DOHH2 (cell line): Measurements from ENCODE around the gene CRTC3.

Experiments
- H3F3A ChIP-seq: fragments of 200-600 bp; sonication (generic), shearing (Covaris generic); 2 replicates; pipeline ENCODE4 v1.6.0; 2016; ENCODE audit warnings: antibody characterized with exemption, mild to moderate bottlenecking; ENCODE audit not compliant: control insufficient read depth, insufficient read depth
- H3K27ac ChIP-seq: fragments of 200-600 bp; sonication (generic); 2 replicates; pipeline ENCODE4 v1.5.1; 2014; ENCODE audit warnings: low read depth, mild to moderate bottlenecking, low read length, moderate library complexity
- H3K27me3 ChIP-seq: fragments of 200-600 bp; sonication (generic); 2 replicates; pipeline ENCODE4 v1.6.1; 2014; ENCODE audit warnings: mild to moderate bottlenecking, low read length, mixed read lengths; ENCODE audit not compliant: control insufficient read depth
- H3K36me3 ChIP-seq: fragments of 200-600 bp; sonication (generic); 2 replicates; pipeline ENCODE4 v1.6.1; 2014; ENCODE audit warnings: mild to moderate bottlenecking, low read length, moderate library complexity, mixed read lengths; ENCODE audit not compliant: control insufficient read depth
- H3K4me1 ChIP-seq: fragments of 200-600 bp; sonication (generic); 2 replicates; pipeline ENCODE4 v1.6.1; 2014; ENCODE audit warnings: mild to moderate bottlenecking, low read length, mixed read lengths; ENCODE audit not compliant: control insufficient read depth
- H3K4me2 ChIP-seq: fragments of 200-600 bp; sonication (generic); 2 replicates; pipeline ENCODE4 v1.6.0; 2014; ENCODE audit warnings: mild to moderate bottlenecking, low read length, moderate library complexity
- H3K4me3 ChIP-seq: fragments of 200-600 bp; sonication (generic); 2 replicates; pipeline ENCODE4 v1.5.1; 2014; ENCODE audit warnings: mild to moderate bottlenecking, low read length, mixed read lengths
- H3K79me2 ChIP-seq: fragments of 200-600 bp; sonication (generic); 2 replicates; pipeline ENCODE4 v1.6.1; 2014; ENCODE audit warnings: mild to moderate bottlenecking, low read length, mixed read lengths; ENCODE audit not compliant: control insufficient read depth
- H3K9me2 ChIP-seq: fragments of 200-600 bp; sonication (generic); replicated peaks from 2 replicates; pipeline ENCODE4 v1.6.1; 2014; ENCODE audit warnings: mild to moderate bottlenecking, low read length, mixed read lengths; ENCODE audit not compliant: control insufficient read depth
- H3K9me3 ChIP-seq: fragments of 200-600 bp; sonication (generic); 2 replicates; pipeline ENCODE4 v1.6.1; 2014; ENCODE audit warnings: antibody characterized with exemption, low read length, mixed read lengths; ENCODE audit not compliant: control insufficient read depth, insufficient read depth
- H4K20me1 ChIP-seq: fragments of 200-600 bp; sonication (generic); 2 replicates; pipeline ENCODE4 v1.6.0; 2014; ENCODE audit warnings: low read depth, mild to moderate bottlenecking, antibody characterized with exemption, low read length, moderate library complexity; ENCODE audit not compliant: control insufficient read depth, insufficient read depth
- CTCF ChIP-seq: fragments of 200-600 bp; sonication (generic); IDR thresholded peaks from one replicate; pipeline ENCODE4 v1.5.1; 2014; ENCODE audit warnings: antibody characterized with exemption, mild to moderate bottlenecking, low read depth, low read length; ENCODE audit not compliant: poor library complexity, severe bottlenecking
- EZH2phosphoT487 ChIP-seq: fragments of 200-600 bp; sonication (generic); IDR thresholded peaks from 2 replicates; pipeline ENCODE4 v1.6.1; 2017; ENCODE audit warnings: borderline replicate concordance, mild to moderate bottlenecking, antibody characterized with exemption, low read length, moderate library complexity, mixed read lengths

Gene CRTC3

GRCh38 chr15:90610190-90610589 lies 80.5 kb downstream of the CRTC3 start:
- Histone ChIP-seq H3F3A (peaks cover 9% of the 10 kb centered on the region; the same call in 1 of the 2 replicates), H3K4me3 (no peak overlapping the region), H3K27ac (no peak overlapping the region), H3K9me2 (no peaks in the 10 kb centered on the region), H3K4me1 (peaks cover 3% of the 10 kb centered on the region; the same call in 1 of the 2 replicates), H3K4me2 (no peak overlapping the region), H3K9me3 (no peaks in the 10 kb centered on the region), H3K27me3 (no peaks in the 10 kb centered on the region), H3K36me3 (peaks cover 2% of the 10 kb centered on the region; the same call in 1 of the 2 replicates), H3K79me2 (no peaks in the 10 kb centered on the region), H4K20me1 (no peaks in the 10 kb centered on the region)
- TF ChIP-seq CTCF = no peak
- no peak for TF ChIP-seq EZH2phosphoT487

- H3K36me3 ChIP-seq = peaks cover 2% of the 10 kb centered on the region; the same call in 1 of the 2 replicates
- no peaks in the 10 kb centered on the region for H3K79me2 ChIP-seq
- no peak overlapping the region for H3K4me2 ChIP-seq
Measured at GRCh38 chr15:90611157-90611556, 81.4 kb downstream of the CRTC3 start.

GRCh38 chr15:90617171-90617570 lies 87.4 kb downstream of the CRTC3 start:
- no peaks in the 10 kb centered on the region for H3K9me2 ChIP-seq
- H3K36me3 ChIP-seq = peaks cover 11% of the 10 kb centered on the region; the same call in 1 of the 2 replicates
- H3K4me1 ChIP-seq = peaks cover 20% of the 10 kb centered on the region
- no peak overlapping the region for H3K27ac ChIP-seq
- no peaks in the 10 kb centered on the region for H4K20me1 ChIP-seq
- H3K4me3 ChIP-seq = no peak overlapping the region
- H3K9me3 ChIP-seq = no peaks in the 10 kb centered on the region
- H3K4me2 ChIP-seq = no peak overlapping the region
- no peaks in the 10 kb centered on the region for H3K27me3 ChIP-seq
- H3F3A ChIP-seq = peaks cover 8% of the 10 kb centered on the region; the same call in 1 of the 2 replicates
- TF ChIP-seq CTCF (no peak), EZH2phosphoT487 (no peak)
- H3K79me2 ChIP-seq = no peaks in the 10 kb centered on the region

More at GRCh38 chr15:90611157-90611556, 81.4 kb downstream of the CRTC3 start:
- no peaks in the 10 kb centered on the region for H4K20me1 ChIP-seq
- H3K4me1 ChIP-seq = peaks cover 3% of the 10 kb centered on the region; the same call in 1 of the 2 replicates
- H3K4me3 ChIP-seq = no peak overlapping the region
- no peak overlapping the region for H3K27ac ChIP-seq
- no peaks in the 10 kb centered on the region for H3K9me3 ChIP-seq
- H3K27me3 ChIP-seq = no peaks in the 10 kb centered on the region
- no peaks in the 10 kb centered on the region for H3K9me2 ChIP-seq
- no peak for TF ChIP-seq EZH2phosphoT487
- TF ChIP-seq CTCF = no peak
- peaks cover 9% of the 10 kb centered on the region; the same call in 1 of the 2 replicates for H3F3A ChIP-seq
